DMS153 (cell line): ENCODE measurements around the gene ZBTB7B.
A peak's percentile ranks its signal among the peaks of the same experiment; 100 is the strongest.
"Not testable (repeated sequence)": the region's sequence is repeated elsewhere in the genome, so short reads cannot be mapped to it uniquely, and the experiment has no call there.

Source experiments
- DNase-seq: peaks from one replicate; lab custom pipeline; 2025; lab: John Stamatoyannopoulos, UW

ZBTB7B gene

GRCh38 chr1:154968731-154969130 is 33.9 kb upstream of the ZBTB7B start:
- no peak for DNase-seq

GRCh38 chr1:154969246-154969645 is 33.4 kb upstream of the ZBTB7B start:
- DNase-seq, result no peak

- DNase-seq, result no peak
These were observed 32.6 kb upstream of the ZBTB7B start for GRCh38 chr1:154969860-154970452.

GRCh38 chr1:154970631-154971340 is 31.8 kb upstream of the ZBTB7B start, which contains the start of gene SHC1:
SHC1 (minus strand) TSS chr1:154970747; CDS start chr1:154970526, 221 bp downstream.
- no peak for DNase-seq

- no peak for DNase-seq
These were observed 31.1 kb upstream of the ZBTB7B start for GRCh38 chr1:154971341-154971998.

GRCh38 chr1:154972213-154972516 is 30.4 kb upstream of the ZBTB7B start:
- no peak for DNase-seq

GRCh38 chr1:154972517-154973343 is 29.9 kb upstream of the ZBTB7B start:
- DNase-seq, result peak; percentile 34

GRCh38 chr1:154973344-154974101 is 29.1 kb upstream of the ZBTB7B start:
- DNase-seq, result peak; percentile 93

GRCh38 chr1:154974102-154974807 is 28.3 kb upstream of the ZBTB7B start, which contains the start of gene CKS1B:
CKS1B (plus strand) TSS chr1:154974681; CDS start chr1:154974746, 65 bp downstream.
- peak; percentile 100 for DNase-seq

GRCh38 chr1:154974808-154975408 is 27.7 kb upstream of the ZBTB7B start:
- peak; percentile 97 for DNase-seq

- DNase-seq, result no peak
These were observed 27.1 kb upstream of the ZBTB7B start for GRCh38 chr1:154975409-154976059.

GRCh38 chr1:154977762-154978161 is 24.8 kb upstream of the ZBTB7B start:
- not testable (repeated sequence) for DNase-seq

GRCh38 chr1:154978360-154978759 is 24.2 kb upstream of the ZBTB7B start:
- DNase-seq, result no peak

- no peak for DNase-seq
These were observed 20.3 kb upstream of the ZBTB7B start for GRCh38 chr1:154982341-154982740.

GRCh38 chr1:154982897-154983648 is 19.5 kb upstream of the ZBTB7B start, which contains the start of gene FLAD1:
FLAD1 (plus strand) TSS chr1:154983344; CDS start chr1:154983695, 351 bp downstream.
- DNase-seq, result peak; percentile 100

GRCh38 chr1:154983776-154984466 is 18.7 kb upstream of the ZBTB7B start:
- no peak for DNase-seq

- not testable (repeated sequence) for DNase-seq
These were observed 15.9 kb upstream of the ZBTB7B start for GRCh38 chr1:154986736-154987135.

- DNase-seq, result no peak
These were observed 15.3 kb upstream of the ZBTB7B start for GRCh38 chr1:154987326-154987725.
